Breast epithelium (tissue), 3 donors: ENCODE results near the gene TMEM108.

Experiments used
- CTCF ChIP-seq, 3 donors: fragments of 450-650 bp; IDR thresholded peaks; one replicate each; pipeline ENCODE4 v1.5.1; 2016 to 2017; ENCODE audit warnings: antibody characterized with exemption in 3 of 3, mild to moderate bottlenecking in 3 of 3, moderate library complexity in 3 of 3
- POLR2A ChIP-seq: fragments of 450-650 bp; IDR thresholded peaks from one replicate; pipeline ENCODE4 v1.6.1; 2016; ENCODE audit warnings: antibody characterized with exemption, mild to moderate bottlenecking, moderate library complexity

GRCh38 chr3:133137042-133137996, 99.1 kb downstream of the TMEM108 start:
- TF ChIP-seq CTCF (IDR thresholded peaks at IDR 0.05) (no peak), POLR2A (no peak)
